GM23338 (cell line): ENCODE data around the gene LRMDA.

Experiments used
- CREB1 ChIP-seq: fragments of 250-450 bp; sonication (Bioruptor Pico); IDR thresholded peaks from 2 replicates; pipeline ENCODE4 v1.5.0; 2020; ENCODE audit warnings: low read depth, mild to moderate bottlenecking, moderate library complexity
- CTCF ChIP-seq, 2 experiments: fragments of 200-600 bp in 1 of 2; sonication (generic) in 1 of 2; conservative IDR thresholded peaks; 2 replicates each; pipeline versions ENCODE4 v1.5.1 to v1.6.1; 2016 to 2017; ENCODE audit warnings: antibody characterized with exemption in 2 of 2, low read depth in 2 of 2, mild to moderate bottlenecking in 2 of 2, moderate library complexity in 1 of 2
- ETS1 ChIP-seq: IDR thresholded peaks from 2 replicates; pipeline ENCODE4 v1.6.1; 2016; ENCODE audit warnings: antibody characterized with exemption
- EZH2 ChIP-seq: fragments of 200-600 bp; sonication (generic); IDR thresholded peaks from one replicate; pipeline ENCODE4 v1.8.0; 2017; ENCODE audit warnings: antibody characterized with exemption, mild to moderate bottlenecking, low read depth; ENCODE audit not compliant: unreplicated experiment
- EZH2phosphoT487 ChIP-seq: fragments of 200-600 bp; sonication (generic); IDR thresholded peaks from one replicate; pipeline ENCODE4 v1.8.1; 2018; ENCODE audit warnings: antibody characterized with exemption; ENCODE audit not compliant: unreplicated experiment
- JUNB ChIP-seq: IDR thresholded peaks from one replicate; pipeline ENCODE4 v1.6.1; 2016; ENCODE audit warnings: antibody characterized with exemption; ENCODE audit not compliant: unreplicated experiment
- NANOG ChIP-seq: IDR thresholded peaks from 2 replicates; pipeline ENCODE4 v1.6.1; 2016; ENCODE audit warnings: antibody characterized with exemption, borderline replicate concordance
- POLR2AphosphoS5 ChIP-seq: IDR thresholded peaks from 2 replicates; pipeline ENCODE4 v1.6.1; 2016; ENCODE audit warnings: antibody characterized with exemption, low read depth
- REST ChIP-seq: IDR thresholded peaks from one replicate; pipeline ENCODE4 v1.6.1; 2018; ENCODE audit warnings: antibody characterized with exemption; ENCODE audit not compliant: unreplicated experiment
- STAT1 ChIP-seq: IDR thresholded peaks from one replicate; pipeline ENCODE4 v1.6.1; 2016; ENCODE audit warnings: antibody characterized with exemption; ENCODE audit not compliant: unreplicated experiment
- ZNF114 ChIP-seq: fragments of 250-450 bp; sonication (Bioruptor Pico); IDR thresholded peaks from 2 replicates; pipeline ENCODE4 v1.5.0; 2020; ENCODE audit warnings: mild to moderate bottlenecking, moderate library complexity
- ZNF331 ChIP-seq: fragments of 250-450 bp; sonication (Bioruptor Pico); IDR thresholded peaks from 2 replicates; pipeline ENCODE4 v1.5.0; 2020; ENCODE audit warnings: low read depth, mild to moderate bottlenecking, moderate library complexity
- ZNF462 ChIP-seq: fragments of 250-450 bp; sonication (Bioruptor Pico); IDR thresholded peaks from 2 replicates; pipeline ENCODE4 v1.5.0; 2020; ENCODE audit warnings: mild to moderate bottlenecking, moderate library complexity

- TF ChIP-seq CTCF (conservative IDR thresholded peaks at IDR 0.05; ENCODE audit: low read depth in 2 of 2) (no peak), EZH2 (no peak), POLR2AphosphoS5 (no peak), CREB1 (CRISPR knock-in tag) (no peak), EZH2phosphoT487 (no peak), STAT1 (no peak), ETS1 (no peak), REST (no peak), NANOG (no peak), JUNB (no peak), ZNF114 (no peak), ZNF331 (CRISPR knock-in tag) (no peak), ZNF462 (CRISPR knock-in tag) (no peak)
Observed at GRCh38 chr10:76172020-76172419, 740.6 kb downstream of the LRMDA start.
